MCF 10A (cell line): ENCODE data around the gene PGGHG. TPM values are rescaled to one million over a fixed set of nuclear protein-coding genes. Genes with fewer than 3 reads are reported as not detected.

Source experiments
- BruUV-seq: library from RNA; stranded (reverse); fragments of 400-500 nt; replicated peaks from 2 replicates; lab custom pipeline; 2021; lab: Mats Ljungman, UMichigan
- CTCF ChIA-PET: fragments of 300-600 bp; sonication (Branson Sonifier 250); formaldehyde crosslinking; extraction: SDS; loops from one replicate; lab custom pipeline; 2021; ENCODE audit warnings: antibody characterized with exemption, inconsistent platforms; lab: Yijun Ruan, JAX
- POLR2A ChIA-PET: fragments of 300-600, 350-650 bp; sonication (Branson Sonifier 250); formaldehyde crosslinking; extraction: SDS; loops from one replicate; lab custom pipeline; 2020; ENCODE audit warnings: antibody characterized with exemption, inconsistent platforms; lab: Yijun Ruan, JAX
- DNase-seq: peaks from one replicate; pipeline ENCODE4 v3.0.0-alpha.2; 2018; ENCODE audit not compliant: unreplicated experiment
- H3K27ac Mint-ChIP-seq: one replicate; pipeline ENCODE4 v1.8.0; 2022; ENCODE audit warnings: mild to moderate bottlenecking, low read depth, mixed read lengths; ENCODE audit not compliant: unreplicated experiment
- H3K27me3 Mint-ChIP-seq: one replicate; pipeline ENCODE4 v1.8.0; 2022; ENCODE audit warnings: mixed read lengths; ENCODE audit not compliant: insufficient read depth, unreplicated experiment
- H3K36me3 Mint-ChIP-seq: one replicate; pipeline ENCODE4 v1.8.0; 2022; ENCODE audit warnings: mild to moderate bottlenecking, moderate library complexity, mixed read lengths; ENCODE audit not compliant: insufficient read depth, unreplicated experiment
- H3K4me1 Mint-ChIP-seq: one replicate; pipeline ENCODE4 v1.8.0; 2022; ENCODE audit warnings: mixed read lengths; ENCODE audit not compliant: insufficient read depth, unreplicated experiment
- H3K4me3 Mint-ChIP-seq: one replicate; pipeline ENCODE4 v1.8.0; 2022; ENCODE audit warnings: mild to moderate bottlenecking, moderate library complexity, mixed read lengths; ENCODE audit not compliant: unreplicated experiment
- H3K9me3 Mint-ChIP-seq: one replicate; pipeline ENCODE4 v1.8.0; 2022; ENCODE audit warnings: mixed read lengths; ENCODE audit not compliant: unreplicated experiment
- intact Hi-C: fragments of 100-400 bp; cut with micrococcal nuclease; formaldehyde crosslinking; loops from 2 replicates; pipeline ENCODE4 v1.14.1; 2022
- total RNA-seq: library from RNA; stranded (reverse); gene quantifications from 2 replicates; pipeline ENCODE4 v1.2.3, GENCODE V29; 2022
- TF ChIP-seq, protein P1 (sequence below): fragments of 200-600 bp; IDR thresholded peaks from one replicate; pipeline ENCODE4 v1.8.0; 2022; ENCODE audit warnings: antibody characterized with exemption, mild to moderate bottlenecking; ENCODE audit not compliant: unreplicated experiment

The PGGHG gene
- total RNA-seq, 1 experiment from 2014 or later, result 6.3 TPM

- intact Hi-C loops, result loop anchor here (2.0 to 5.0 kb wide), 2 partner anchors 56 to 111 kb away; partner anchors contain the start of gene IFITM2
- no TSS peak for BruUV-seq
- H3K27ac Mint-ChIP-seq, result no peak overlapping the region
- no peak for DNase-seq
- peaks cover 11% of the 10 kb centered on the region for H3K27me3 Mint-ChIP-seq
- no peaks in the 10 kb centered on the region for H3K9me3 Mint-ChIP-seq
- no peak overlapping the region for H3K4me3 Mint-ChIP-seq
- CTCF ChIA-PET, result interaction anchor here (0.6 to 3.5 kb wide), 16 partner anchors 9 to 113 kb away, joined by 3 to 28 read pairs (median 4); partner anchors contain the start of genes NLRP6, PSMD13 and SIRT3
- TF ChIP-seq, protein P1, sequence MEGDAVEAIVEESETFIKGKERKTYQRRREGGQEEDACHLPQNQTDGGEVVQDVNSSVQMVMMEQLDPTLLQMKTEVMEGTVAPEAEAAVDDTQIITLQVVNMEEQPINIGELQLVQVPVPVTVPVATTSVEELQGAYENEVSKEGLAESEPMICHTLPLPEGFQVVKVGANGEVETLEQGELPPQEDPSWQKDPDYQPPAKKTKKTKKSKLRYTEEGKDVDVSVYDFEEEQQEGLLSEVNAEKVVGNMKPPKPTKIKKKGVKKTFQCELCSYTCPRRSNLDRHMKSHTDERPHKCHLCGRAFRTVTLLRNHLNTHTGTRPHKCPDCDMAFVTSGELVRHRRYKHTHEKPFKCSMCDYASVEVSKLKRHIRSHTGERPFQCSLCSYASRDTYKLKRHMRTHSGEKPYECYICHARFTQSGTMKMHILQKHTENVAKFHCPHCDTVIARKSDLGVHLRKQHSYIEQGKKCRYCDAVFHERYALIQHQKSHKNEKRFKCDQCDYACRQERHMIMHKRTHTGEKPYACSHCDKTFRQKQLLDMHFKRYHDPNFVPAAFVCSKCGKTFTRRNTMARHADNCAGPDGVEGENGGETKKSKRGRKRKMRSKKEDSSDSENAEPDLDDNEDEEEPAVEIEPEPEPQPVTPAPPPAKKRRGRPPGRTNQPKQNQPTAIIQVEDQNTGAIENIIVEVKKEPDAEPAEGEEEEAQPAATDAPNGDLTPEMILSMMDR, result no peak
- H3K36me3 Mint-ChIP-seq, result peaks cover 73% of the 10 kb centered on the region
- H3K4me1 Mint-ChIP-seq, result no peaks in the 10 kb centered on the region
- POLR2A ChIA-PET, result interaction anchor here (0.7 to 2.8 kb wide), 4 partner anchors 8 to 104 kb away, joined by 3 to 12 read pairs (median 6); partner anchors contain the start of gene PSMD13
Observed at GRCh38 chr11:251550-251949, 37.4 kb upstream of the PGGHG start.

DNA sequence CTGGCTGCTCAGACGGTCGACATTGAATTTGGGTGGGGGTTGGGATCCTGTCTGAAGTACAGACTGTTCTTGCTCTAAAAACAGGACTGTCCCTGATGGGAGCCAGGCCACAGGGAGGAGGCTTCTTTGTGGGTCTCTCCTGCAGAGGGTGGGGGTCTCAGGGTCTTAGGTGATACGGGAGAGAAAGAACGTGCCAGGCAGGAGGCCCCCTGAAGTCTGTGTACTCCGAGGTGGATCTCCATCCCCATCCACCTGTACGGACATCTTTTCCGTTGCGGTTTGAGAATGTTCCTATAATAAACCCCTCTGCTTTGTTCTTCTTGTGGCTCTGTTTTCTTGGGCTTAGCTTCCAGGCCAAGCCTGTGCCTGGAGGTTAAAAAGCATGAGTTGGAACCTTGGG is 36.3 kb upstream of the PGGHG start:
- H3K27ac Mint-ChIP-seq, result no peak overlapping the region
- intact Hi-C loops, result loop anchor here (5.0 kb wide), 1 partner anchor 55 kb away; the partner anchor contains the start of gene IFITM2
- POLR2A ChIA-PET, result interaction anchor here (2.8 kb wide), 1 partner anchor 15 kb away, joined by 12 read pairs; the partner anchor contains the start of gene PSMD13
- TSS peak; percentile 71 for BruUV-seq
- peaks cover 11% of the 10 kb centered on the region for H3K27me3 Mint-ChIP-seq
- no peak overlapping the region for H3K4me3 Mint-ChIP-seq
- DNase-seq, result no peak
- no peaks in the 10 kb centered on the region for H3K9me3 Mint-ChIP-seq
- TF ChIP-seq, protein P1, result no peak
- no peaks in the 10 kb centered on the region for H3K4me1 Mint-ChIP-seq
- CTCF ChIA-PET, result interaction anchor here (0.9 to 1.4 kb wide), 4 partner anchors 15 to 112 kb away, joined by 3 to 4 read pairs (median 4); no protein-coding TSS in a partner anchor
- peaks cover 62% of the 10 kb centered on the region for H3K36me3 Mint-ChIP-seq

DNA sequence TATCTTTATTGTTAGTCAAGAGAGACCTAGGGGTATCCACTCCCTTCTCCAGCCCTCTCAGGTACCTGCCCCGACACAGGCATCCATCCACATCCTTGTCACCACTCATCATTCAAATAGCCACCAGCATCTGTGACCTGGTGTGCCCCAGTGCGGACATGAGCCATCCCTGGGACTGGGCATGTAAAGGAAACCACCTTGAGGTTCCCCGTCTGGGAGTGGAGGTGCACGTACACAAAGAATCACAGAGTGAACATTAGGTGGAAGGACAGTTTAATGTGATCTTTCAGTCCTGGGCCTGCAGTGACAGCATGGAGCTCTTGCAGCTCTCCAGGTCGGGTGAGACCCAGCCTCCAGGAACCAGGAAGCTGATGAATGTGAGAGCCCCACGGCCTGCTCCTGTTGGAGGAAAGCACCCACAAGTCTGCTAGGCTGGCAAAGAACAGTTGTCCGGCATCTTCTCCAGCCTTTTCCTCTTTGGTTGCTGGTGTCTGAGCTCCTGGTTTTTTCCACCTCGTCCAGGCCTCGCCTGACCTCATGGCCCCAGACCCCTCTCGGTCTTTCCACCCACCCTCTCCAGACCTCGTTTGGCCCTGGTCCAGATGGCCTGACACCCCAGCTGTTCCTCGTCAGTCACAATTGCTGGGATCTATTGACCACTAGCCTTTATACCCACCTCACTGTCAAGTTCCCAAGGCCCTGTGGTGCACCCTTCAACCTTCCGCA is 35.6 kb upstream of the PGGHG start:
- no peaks in the 10 kb centered on the region for H3K9me3 Mint-ChIP-seq
- H3K4me1 Mint-ChIP-seq, result no peaks in the 10 kb centered on the region
- H3K4me3 Mint-ChIP-seq, result no peak overlapping the region
- peaks cover 55% of the 10 kb centered on the region for H3K36me3 Mint-ChIP-seq
- intact Hi-C loops, result loop anchor here (5.0 kb wide), 1 partner anchor 54 kb away; the partner anchor contains the start of gene IFITM2
- peaks cover 11% of the 10 kb centered on the region for H3K27me3 Mint-ChIP-seq
- TF ChIP-seq, protein P1, result no peak
- BruUV-seq, result no TSS peak
- no peak overlapping the region for H3K27ac Mint-ChIP-seq
- CTCF ChIA-PET, result interaction anchor here (1.0 to 1.4 kb wide), 3 partner anchors 16 to 112 kb away, joined by 3 to 4 read pairs (median 4); no protein-coding TSS in a partner anchor
- POLR2A ChIA-PET, result interaction anchor here (0.7 to 2.8 kb wide), 2 partner anchors 16 kb away, joined by 4 to 12 read pairs; partner anchors contain the start of gene PSMD13
- no peak for DNase-seq

- intact Hi-C loops, result loop anchor here (5.0 kb wide), 1 partner anchor 53 kb away; the partner anchor contains the start of gene IFITM2
- H3K4me3 Mint-ChIP-seq, result no peak overlapping the region
Observed at GRCh38 chr11:253886-254270, 35.0 kb upstream of the PGGHG start.

More at GRCh38 chr11:253886-254270, 35.0 kb upstream of the PGGHG start:
- no peak overlapping the region for H3K27ac Mint-ChIP-seq
- no peaks in the 10 kb centered on the region for H3K9me3 Mint-ChIP-seq
- no peak for DNase-seq
- H3K36me3 Mint-ChIP-seq, result peaks cover 50% of the 10 kb centered on the region
- POLR2A ChIA-PET, result interaction anchor here (0.7 kb wide), 1 partner anchor 16 kb away, joined by 4 read pairs; no protein-coding TSS in a partner anchor
- no TSS peak for BruUV-seq
- CTCF ChIA-PET, result interaction anchor here (0.5 to 1.4 kb wide), 3 partner anchors 16 to 423 kb away, joined by 3 to 4 read pairs (median 3); no protein-coding TSS in a partner anchor
- TF ChIP-seq, protein P1, result no peak
- H3K4me1 Mint-ChIP-seq, result no peaks in the 10 kb centered on the region
- peaks cover 11% of the 10 kb centered on the region for H3K27me3 Mint-ChIP-seq
